Inflammatory macrophage treated with lipopolysaccharide for 1 hour (primary cell): Measurements from ENCODE around the gene MVP.
"Not testable (repeated sequence)": the region's sequence is repeated elsewhere in the genome, so short reads cannot be mapped to it uniquely, and the experiment has no call there.

Source experiments
- DNase-seq, 2 donors: peaks; one replicate each; pipeline ENCODE4 v3.0.0-alpha.2; 2020 to 2022

Gene MVP

GRCh38 chr16:29820271-29820701, at the start of gene MVP:
TSS of gene MVP (plus strand) at chr16:29820462. CDS start at chr16:29830550, 10,088 bp downstream.
- peak; percentile 55 to 79 for DNase-seq

- DNase-seq = not testable (repeated sequence)
These were observed 47.9 kb upstream of the MVP start for GRCh38 chr16:29772330-29772729.

- no peak for DNase-seq
These were observed 45.5 kb upstream of the MVP start for GRCh38 chr16:29774730-29775129.

- no peak for DNase-seq
These were observed 44.4 kb upstream of the MVP start for GRCh38 chr16:29775742-29776408.

- no peak for DNase-seq
These were observed 42.5 kb upstream of the MVP start, which contains the start of gene ZG16 for GRCh38 chr16:29777576-29778350. TSS of gene ZG16 (plus strand) at chr16:29778256. CDS start at chr16:29779267, 1,011 bp downstream.

DNA sequence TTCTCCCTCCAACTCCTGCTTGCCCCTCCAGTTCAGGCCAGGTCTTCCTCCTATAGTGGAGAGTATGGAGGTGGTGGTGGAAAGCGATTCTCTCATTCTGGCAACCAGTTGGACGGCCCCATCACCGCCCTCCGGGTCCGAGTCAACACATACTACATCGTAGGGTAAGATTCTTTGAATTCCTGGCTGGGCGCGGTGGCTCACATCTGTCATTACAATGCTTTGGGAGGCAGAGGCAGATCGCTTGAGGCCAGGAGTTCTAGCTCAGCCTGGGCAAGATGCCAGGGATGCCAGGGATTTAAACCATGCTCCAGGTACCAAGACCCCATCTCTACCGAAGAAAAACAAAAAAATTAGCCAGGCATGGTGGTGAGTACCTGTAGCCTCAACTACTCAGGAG, 40.8 kb upstream of the MVP start:
- DNase-seq = no peak

DNA sequence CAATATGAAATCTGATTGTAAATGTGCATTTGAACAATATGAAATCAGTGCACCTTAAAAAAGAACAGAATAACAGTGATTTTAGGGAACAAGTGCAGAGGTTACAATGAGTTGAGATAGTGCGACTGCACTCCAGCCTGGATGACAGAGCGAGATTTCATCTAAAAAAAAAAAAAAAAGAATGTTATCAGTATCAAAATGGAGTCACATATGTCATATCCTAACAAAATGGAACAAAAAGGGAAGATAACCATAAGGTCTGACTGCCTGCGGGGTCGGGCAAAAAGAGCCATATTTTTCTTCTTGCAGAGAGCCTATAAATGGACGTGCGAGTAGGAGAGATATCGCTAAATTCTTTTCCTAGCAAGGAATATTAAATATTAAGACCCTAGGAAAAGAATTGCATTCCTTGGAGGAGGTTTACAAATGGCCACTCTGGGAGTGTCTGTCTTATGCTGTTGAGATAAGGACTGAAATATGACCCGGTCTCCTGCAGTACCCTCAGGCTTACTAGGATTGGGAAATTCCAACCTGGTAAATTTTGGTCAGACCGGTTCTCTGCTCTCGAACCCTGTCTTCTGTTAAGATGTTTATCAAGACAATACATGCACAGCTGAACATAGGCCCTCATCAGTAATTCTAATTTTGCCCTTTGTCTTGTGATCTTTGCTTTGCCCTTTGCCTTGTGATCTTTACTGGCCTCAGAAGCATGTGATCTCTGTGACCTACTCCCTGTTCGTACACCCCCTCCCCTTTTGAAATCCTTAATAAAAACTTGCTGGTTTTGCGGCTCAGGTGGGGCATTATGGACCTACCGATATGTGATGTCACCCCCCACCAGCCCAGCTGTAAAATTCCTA, 36.9 kb upstream of the MVP start:
- not testable (repeated sequence) for DNase-seq

GRCh38 chr16:29784157-29784556, 36.1 kb upstream of the MVP start:
- no peak for DNase-seq

GRCh38 chr16:29784901-29785500, 35.3 kb upstream of the MVP start:
- DNase-seq = peak; percentile 62 to 86

DNA sequence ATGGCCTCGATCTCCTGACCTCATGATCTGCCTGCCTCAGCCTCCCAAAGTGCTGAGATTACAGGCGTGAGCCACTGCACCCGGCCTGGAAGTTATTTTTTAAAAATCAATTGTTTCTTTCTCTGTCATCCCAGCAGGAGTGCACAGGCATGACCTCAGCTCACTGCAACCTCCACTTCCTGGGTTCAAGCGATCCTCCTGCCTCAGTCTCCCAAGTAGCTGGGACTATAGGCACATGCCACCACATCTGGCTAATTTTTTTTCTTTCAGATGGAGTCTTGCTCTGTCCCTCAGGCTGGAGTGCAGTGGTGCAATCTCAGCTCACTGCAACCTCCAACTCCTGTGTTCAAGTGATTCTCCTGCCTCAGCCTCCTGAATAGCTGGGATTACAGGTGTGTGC, 33.1 kb upstream of the MVP start:
- not testable (repeated sequence) for DNase-seq

DNA sequence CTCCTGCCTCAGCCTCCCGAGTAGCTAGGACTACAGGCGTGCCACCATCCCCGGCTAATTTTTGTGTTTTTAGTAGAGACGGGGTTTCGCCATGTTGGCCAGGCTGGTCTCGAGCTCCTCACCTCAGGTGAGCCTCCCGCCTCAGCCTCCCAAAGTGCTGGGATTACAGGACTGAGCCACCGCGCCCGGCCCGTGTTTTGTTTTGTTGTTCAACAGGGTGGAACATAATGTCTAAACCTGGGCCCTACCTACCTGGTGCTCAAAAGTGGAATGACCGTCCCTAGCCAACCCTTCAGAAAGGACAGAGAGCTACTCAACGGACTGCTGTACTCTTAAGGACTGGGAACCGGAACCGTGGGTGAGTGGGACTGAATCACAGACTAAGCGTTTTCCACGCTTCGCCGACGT, 30.5 kb upstream of the MVP start:
- no peak for DNase-seq

- DNase-seq = peak; percentile 99 to 100
These were observed 29.9 kb upstream of the MVP start, which contains the start of gene KIF22 for GRCh38 chr16:29790183-29790948. TSS of gene KIF22 (plus strand) at chr16:29790751. CDS start at chr16:29790760, 9 bp downstream.

- no peak for DNase-seq
These were observed 29.1 kb upstream of the MVP start for GRCh38 chr16:29790949-29791844.

GRCh38 chr16:29791845-29792807, 28.1 kb upstream of the MVP start:
- DNase-seq = no peak

GRCh38 chr16:29793153-29793552, 27.1 kb upstream of the MVP start:
- DNase-seq = not testable (repeated sequence)

GRCh38 chr16:29794231-29794710, 26.0 kb upstream of the MVP start:
- no peak for DNase-seq

DNA sequence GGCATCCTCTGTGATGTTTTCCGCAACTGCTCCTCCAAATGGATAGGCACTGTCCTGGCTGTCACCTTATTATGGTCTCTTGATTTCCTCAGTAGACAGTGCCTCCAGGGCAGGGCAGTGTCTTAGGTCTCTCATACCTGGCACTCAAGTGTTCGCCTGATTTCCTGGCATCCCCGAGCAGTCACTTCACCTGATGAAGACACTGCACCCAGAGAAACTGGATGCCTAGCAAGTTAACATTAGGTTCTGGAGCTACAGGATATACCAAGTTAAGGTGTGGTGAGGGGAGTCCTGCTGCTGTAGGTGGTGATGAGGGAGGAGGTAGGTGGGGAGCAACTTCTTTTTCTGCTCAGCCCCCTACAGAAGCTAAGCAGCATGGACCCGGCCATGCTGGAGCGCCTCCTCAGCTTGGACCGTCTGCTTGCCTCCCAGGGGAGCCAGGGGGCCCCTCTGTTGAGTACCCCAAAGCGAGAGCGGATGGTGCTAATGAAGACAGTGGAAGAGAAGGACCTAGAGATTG, 17.8 kb upstream of the MVP start:
- DNase-seq = no peak

- no peak for DNase-seq
These were observed 16.2 kb upstream of the MVP start for GRCh38 chr16:29804020-29804419.
